Activated CD4-positive, alpha-beta T cell treated with anti-CD3 and anti-CD28 coated beads for 4 hours (primary cell): ENCODE results near the gene RHBDL3.

ENCODE experiments used
- DNase-seq, 2 donors: peaks; one replicate each; pipeline ENCODE4 v3.0.0-alpha.2; 2020

Gene RHBDL3

GRCh38 chr17:32267690-32268205 lies 2.1 kb downstream of the RHBDL3 start:
- peak; percentile 23 to 32 for DNase-seq

- no peak for DNase-seq
These were observed 3.2 kb downstream of the RHBDL3 start for GRCh38 chr17:32268734-32269288.

- DNase-seq = no peak
These were observed 3.7 kb downstream of the RHBDL3 start for GRCh38 chr17:32269377-32269776.

- no peak for DNase-seq
These were observed 6.2 kb downstream of the RHBDL3 start for GRCh38 chr17:32271844-32272243.

GRCh38 chr17:32274101-32274500 lies 8.5 kb downstream of the RHBDL3 start:
- no peak for DNase-seq

GRCh38 chr17:32274643-32275042 lies 9.0 kb downstream of the RHBDL3 start:
- no peak for DNase-seq

DNA sequence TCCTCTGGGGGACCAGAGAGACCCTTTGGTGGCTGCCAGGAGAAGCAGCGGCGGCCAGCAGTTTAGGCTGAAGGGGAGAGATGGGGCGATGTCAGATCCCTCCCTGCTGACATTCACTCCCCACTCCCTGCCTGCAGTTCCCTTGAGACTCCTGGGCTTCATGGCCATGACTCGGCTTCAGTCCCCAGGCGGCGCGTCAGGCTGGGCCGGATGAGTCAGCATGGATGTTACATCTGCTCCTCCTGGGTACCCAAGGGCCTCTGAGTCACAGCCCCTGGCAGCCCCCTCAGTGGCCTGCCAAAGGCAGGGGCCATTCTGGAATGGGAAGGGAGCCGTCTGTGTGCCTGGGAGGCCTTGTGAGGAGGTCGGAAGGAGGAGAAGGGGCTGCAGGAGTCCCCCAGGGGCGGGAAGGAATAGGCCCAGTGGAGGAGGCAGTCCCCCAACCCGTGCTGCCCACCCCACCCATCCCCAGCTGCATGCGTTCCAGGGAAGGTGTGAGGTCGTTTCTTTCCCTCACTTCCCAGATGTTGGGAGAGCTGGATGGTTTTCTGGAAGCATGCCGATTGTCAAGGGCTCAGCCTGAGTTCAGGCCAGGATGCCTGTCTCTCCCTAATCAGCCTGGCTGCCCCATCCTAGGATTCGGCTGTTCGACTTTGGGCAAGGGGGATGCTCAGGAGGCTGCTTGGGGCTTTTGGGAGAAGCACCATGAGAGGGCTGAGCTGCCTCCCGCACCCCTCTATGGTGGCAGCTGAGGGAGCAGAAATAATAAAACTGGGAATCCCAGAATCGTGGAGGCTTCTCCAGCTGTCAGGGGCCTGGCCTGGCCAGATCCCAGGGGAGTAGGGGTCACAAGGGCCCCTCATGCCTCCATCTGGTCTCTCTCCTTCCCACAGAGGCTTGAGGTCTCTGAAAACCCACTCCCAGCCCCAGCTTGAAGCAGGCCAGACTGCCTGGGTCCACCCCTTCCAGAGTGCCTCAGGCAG lies 9.7 kb downstream of the RHBDL3 start:
- DNase-seq = no peak

GRCh38 chr17:32276171-32276601 lies 10.6 kb downstream of the RHBDL3 start:
- DNase-seq = no peak

GRCh38 chr17:32277284-32277683 lies 11.7 kb downstream of the RHBDL3 start:
- DNase-seq = no peak

DNA sequence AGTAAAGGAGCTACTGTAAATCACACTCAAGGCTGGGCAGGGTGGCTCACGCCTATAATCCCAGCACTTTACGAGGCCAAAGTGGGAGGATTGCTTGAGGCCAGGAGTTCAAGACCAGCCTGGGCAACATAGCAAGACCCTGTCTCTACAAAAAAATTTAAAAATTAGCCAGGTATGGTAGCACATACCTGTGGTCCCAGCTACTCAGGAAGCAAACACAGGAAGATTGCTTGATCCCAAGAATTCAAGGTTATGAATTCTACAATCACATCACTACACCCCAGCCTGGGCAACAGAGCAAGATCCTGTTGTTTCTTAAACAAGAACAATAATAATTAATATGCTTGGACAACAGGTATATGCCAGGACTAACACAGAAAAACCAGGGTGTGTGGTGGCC lies 13.2 kb downstream of the RHBDL3 start:
- no peak for DNase-seq

- no peak for DNase-seq
These were observed 14.5 kb downstream of the RHBDL3 start for GRCh38 chr17:32279891-32280716.

GRCh38 chr17:32281011-32281451 lies 15.4 kb downstream of the RHBDL3 start:
- DNase-seq = no peak

GRCh38 chr17:32283745-32284201 lies 18.1 kb downstream of the RHBDL3 start:
- DNase-seq = no peak

DNA sequence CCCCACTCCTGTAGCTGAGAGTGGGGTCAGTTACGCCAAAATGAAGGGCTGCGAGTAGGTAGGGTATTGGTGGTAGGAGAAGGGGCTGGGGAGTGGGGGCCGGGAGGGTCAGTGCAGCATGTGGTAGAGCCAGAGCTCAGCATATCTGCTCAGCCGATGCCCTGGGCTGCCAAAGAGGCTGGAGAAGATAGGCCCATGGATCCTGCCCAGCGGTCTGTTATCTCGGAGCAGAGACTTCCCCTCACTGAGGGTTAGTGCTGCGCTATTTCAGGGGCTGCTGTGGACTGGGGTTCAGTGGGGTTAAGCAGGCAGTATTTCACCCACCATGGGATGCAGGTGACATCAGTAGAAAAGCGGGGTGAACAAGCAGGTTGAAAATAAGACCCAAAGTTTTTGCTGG lies 19.7 kb downstream of the RHBDL3 start:
- DNase-seq = no peak

DNA sequence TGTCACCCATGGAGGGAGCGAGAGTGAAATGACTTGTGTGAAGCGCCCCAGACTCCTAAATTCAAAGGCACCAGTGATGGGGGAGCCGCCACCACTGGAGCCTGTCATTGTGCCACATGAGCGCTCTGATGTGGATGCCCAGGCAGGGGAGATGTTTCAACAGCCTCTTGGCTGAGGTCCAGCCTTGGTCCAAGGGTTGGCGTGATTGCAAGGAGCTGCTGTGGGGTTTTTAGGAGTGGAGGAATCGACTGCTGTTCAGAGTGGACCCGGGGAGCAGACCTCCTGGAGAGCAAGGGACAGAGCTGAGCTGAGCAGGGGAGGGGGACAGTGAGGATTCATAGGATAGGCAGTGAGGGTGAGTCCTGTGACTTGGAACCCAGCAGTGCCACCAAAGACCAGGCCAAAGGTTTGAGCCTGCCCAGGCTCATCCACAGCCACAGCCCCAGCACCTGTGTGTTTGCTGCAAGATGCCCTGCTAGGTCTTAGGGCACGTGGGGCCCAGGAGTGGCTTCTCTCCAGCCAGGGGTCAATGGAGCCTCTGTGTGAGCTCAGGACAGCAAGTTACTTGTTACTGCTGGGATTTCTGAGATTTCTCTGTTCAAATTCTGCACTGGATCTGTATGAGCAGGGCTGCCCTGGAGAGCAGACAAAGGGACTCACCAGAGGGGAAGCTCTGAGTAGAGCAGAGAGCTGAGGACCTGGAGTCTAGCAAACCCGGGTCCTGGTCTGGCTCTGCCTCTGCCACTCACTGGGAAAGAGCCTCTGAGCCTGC lies 20.3 kb downstream of the RHBDL3 start:
- DNase-seq = no peak

DNA sequence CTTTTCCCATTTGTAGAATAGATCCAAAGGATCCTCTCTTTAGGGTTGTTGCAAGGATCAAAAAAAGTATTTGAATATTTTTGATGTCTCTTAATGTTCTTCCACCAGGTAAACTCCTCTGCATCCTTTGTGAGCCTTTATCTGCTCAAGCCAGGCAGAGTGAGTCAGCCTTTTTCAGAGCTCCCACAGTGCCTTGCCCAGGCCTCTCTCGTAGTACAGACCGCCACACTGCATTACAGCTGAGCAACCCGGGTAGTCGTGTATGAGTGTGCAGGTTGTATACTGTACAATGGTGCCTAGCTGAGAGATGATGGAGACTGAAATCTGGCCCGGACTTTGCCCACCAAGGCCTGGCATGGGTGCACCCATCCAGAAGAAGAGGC lies 20.9 kb downstream of the RHBDL3 start:
- no peak for DNase-seq

DNA sequence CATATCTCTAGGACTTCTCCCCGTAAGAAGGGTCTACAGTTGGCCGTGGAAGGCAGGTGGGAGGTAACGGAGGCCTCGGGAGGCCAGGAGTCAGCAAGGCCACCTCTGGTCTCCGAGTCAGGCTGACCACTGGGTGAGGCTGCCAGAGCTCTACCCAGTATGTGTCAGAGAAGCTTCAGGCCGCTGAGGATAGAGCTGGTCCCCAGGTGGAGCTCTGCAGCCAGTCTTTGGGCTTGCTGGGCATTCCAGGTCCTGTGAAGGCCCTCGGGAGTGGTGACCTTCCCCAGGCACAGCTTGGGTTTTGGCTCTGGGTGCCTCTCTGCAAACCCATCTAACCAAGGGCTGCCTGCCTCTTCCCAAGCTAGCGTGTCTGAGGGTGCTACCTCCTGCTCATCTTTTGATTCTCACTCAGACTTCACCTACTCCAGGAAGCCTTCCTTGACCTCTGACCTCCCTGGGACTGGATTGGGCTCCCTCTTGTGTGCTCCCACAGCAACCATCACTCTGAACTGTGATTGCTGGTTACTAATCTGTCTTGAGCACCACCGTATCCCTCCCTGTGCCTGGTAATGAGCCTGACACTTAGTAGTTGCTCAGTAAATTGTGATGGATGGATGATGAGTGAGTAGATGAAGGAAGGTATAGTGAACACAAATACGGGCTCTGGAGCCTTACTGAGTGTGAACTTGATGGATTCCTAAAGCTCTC lies 22.3 kb downstream of the RHBDL3 start:
- no peak for DNase-seq

DNA sequence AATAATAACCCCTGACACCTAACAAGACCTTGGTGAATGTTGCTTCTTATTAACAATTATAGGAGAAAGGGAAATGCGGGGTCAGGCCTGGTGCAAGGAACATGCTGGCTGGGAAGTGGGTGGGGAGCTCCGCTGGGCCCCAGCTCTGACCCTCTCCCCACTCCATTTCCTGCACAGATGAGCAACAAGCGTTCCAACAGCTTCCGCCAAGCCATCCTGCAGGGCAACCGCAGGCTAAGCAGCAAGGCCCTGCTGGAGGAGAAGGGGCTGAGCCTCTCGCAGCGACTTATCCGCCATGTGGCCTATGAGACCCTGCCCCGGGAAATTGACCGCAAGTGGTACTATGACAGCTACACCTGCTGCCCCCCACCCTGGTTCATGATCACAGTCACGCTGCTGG lies 23.0 kb downstream of the RHBDL3 start:
- DNase-seq = no peak

DNA sequence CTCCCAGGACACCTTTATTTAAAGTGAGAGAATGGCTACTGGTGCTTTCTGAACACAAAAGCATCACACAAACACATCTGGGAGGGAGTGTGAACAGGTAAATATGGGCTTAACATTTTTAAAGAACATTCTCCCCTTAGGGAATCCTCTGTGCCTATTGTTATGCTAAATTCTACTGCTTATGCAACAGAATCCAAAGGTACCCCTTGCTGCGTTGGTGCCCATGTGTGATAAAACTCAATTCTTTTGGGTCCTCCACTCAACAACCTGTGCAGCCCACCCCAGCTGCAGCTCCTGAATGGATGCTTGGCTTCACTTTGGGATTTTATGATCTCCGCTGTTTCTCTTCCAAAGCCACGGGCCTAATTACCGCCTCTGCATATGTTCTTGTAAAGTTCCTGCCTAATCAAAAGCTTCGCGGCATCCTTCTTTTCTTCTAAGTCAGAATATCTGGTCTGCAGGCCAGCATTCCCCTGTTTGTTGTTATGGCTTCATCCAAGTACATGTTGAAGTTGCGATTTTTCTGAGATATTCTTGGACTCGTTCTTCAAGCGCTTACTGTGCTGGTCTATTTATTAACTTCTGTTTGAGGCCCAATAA lies 23.9 kb downstream of the RHBDL3 start:
- DNase-seq = no peak

DNA sequence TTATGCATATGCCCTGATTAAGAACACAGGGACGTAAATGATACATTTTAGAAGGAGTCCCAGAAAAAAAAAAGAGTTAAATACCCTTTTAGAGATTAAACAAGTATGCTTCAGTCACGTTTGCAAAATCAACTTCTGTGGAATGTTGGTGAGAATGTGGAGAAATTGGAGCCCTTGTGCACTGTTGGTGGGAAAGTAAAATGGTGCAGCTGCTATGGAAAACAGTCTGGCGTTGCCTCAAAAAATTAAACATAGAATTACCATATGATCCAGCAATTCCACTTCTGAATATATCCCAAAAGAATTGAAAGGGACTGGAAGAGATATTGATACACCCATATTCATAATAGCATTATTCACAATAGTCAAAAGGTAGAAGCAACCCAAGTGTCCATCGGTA lies 26.5 kb downstream of the RHBDL3 start:
- no peak for DNase-seq

- DNase-seq = no peak
These were observed 31.8 kb downstream of the RHBDL3 start for GRCh38 chr17:32297424-32297823.
